Measurements from ENCODE around the gene CRYBA2.

DNA sequence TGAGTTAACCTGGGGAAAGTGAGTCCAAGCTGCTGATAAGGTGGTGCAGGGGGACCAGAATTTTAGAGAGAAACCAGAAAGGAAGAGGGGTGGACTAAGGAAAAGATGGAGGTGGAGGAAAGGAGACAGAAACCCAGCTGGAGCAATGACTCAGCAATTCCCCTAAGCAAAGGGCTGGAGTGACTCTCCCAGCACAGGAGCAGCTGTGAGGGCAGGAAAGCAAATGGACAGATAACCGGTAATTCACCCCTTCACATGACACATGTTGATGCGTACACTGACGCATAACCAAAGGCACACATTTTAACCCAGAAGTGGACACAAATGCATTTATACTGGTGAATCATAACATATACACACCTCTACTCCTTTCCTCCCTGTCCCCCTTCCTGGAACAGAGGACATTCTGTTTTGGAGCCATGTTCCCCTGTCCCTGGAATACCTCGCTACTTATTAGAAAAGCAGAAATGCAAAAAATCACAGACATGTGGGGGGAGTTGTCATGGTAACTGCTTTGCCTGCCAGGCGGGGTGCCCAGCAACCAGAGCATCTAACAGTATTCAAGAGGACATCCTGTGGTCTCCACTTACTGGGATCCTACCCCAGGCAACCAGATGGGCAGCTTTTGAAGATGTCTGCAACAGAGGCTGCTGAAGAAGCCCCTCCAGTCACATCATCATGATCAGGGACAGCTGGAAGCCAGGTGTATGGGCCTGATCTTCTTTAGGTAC is 29.0 kb downstream of the CRYBA2 start:
- TF ChIP-seq, protein P1, sequence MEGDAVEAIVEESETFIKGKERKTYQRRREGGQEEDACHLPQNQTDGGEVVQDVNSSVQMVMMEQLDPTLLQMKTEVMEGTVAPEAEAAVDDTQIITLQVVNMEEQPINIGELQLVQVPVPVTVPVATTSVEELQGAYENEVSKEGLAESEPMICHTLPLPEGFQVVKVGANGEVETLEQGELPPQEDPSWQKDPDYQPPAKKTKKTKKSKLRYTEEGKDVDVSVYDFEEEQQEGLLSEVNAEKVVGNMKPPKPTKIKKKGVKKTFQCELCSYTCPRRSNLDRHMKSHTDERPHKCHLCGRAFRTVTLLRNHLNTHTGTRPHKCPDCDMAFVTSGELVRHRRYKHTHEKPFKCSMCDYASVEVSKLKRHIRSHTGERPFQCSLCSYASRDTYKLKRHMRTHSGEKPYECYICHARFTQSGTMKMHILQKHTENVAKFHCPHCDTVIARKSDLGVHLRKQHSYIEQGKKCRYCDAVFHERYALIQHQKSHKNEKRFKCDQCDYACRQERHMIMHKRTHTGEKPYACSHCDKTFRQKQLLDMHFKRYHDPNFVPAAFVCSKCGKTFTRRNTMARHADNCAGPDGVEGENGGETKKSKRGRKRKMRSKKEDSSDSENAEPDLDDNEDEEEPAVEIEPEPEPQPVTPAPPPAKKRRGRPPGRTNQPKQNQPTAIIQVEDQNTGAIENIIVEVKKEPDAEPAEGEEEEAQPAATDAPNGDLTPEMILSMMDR (IDR thresholded peaks at IDR 0.05) = no peak
- no peak for TF ChIP-seq EZH2 (IDR thresholded peaks at IDR 0.05)
- TF ChIP-seq EZH2phosphoT487 (IDR thresholded peaks at IDR 0.05) = no peak

Measured in neural progenitor cell (in vitro differentiated cells).